ENCODE results near the gene KBTBD6. TPM values are rescaled to one million over a fixed set of nuclear protein-coding genes. Genes with fewer than 3 reads are reported as not detected.

KBTBD6 gene
- total and polyA plus RNA-seq, 10 of the 15 experiments (the other 5 are each of a cell fraction or from before 2014, with no cell fraction given) = 1.9 to 5.3 (median 3.8) TPM

DNA sequence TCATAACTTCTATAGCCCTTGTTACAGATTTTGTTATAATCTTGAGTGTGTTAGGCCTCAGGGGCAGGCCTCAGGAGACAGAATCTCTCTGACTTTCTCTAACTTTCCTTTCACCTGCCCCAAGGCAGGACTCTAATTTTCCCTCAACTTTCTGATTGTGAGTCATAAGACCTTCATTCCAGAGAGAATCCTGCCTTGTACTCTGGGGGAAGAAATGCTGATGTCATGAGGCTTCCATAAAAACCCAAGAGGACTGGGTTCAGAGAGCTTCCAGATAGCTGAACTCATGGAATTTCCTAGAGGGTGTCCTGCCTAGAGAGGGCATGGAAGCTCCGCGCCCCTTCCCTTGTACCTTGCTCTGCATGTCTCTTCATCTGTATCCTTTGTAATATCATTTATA is 5.3 kb upstream of the KBTBD6 start:
- Histone ChIP-seq H3K4me2 (ENCODE audit: control insufficient read depth, insufficient read depth) (no peak overlapping the region), H2AFZ (ENCODE audit: control insufficient read depth, low read depth, low read length) (no peak overlapping the region), H3K9me3 (replicated peaks; ENCODE audit: control insufficient read depth, insufficient read depth, low read length) (no peaks in the 10 kb centered on the region), H3K4me1 (ENCODE audit: control insufficient read depth, insufficient read depth, low read length) (peaks cover 6% of the 10 kb centered on the region; the same call in 1 of the 2 replicates), H3K4me3 (no peak overlapping the region), H3K27me3 (replicated peaks in 1 of 2; ENCODE audit: control insufficient read depth in 2 of 2, insufficient read depth in 2 of 2, low read length in 1 of 2) (no peaks in the 10 kb centered on the region), H3K27ac (ENCODE audit: control insufficient read depth, insufficient read depth) (no peak overlapping the region), H3K36me3 (ENCODE audit: control insufficient read depth in 2 of 2, insufficient read depth in 2 of 2, low read length in 1 of 2) (no peaks in the 10 kb centered on the region), H3K79me2 (ENCODE audit: control insufficient read depth, insufficient read depth, low read length) (peaks cover 5% of the 10 kb centered on the region), H4K20me1 (ENCODE audit: control insufficient read depth, insufficient read depth) (no peaks in the 10 kb centered on the region), H3K9ac (ENCODE audit: control insufficient read depth, insufficient read depth, low read length) (no peak overlapping the region)
- CTCF ChIA-PET = no interaction called here
- ATAC-seq (no peak), DNase-seq (ENCODE audit: low read depth, low spot score) (no peak), FAIRE-seq (no peak)
- WGBS (ENCODE audit: insufficient coverage, insufficient replicate concordance, low lambda C conversion rate, missing lambda C conversion rate) = 94% methylated on average over 2 of the region's 2 CpGs
- SMC1A ChIA-PET (ENCODE audit: uncharacterized antibody, unreplicated experiment) = no interaction called here
- TF ChIP-seq POLR2AphosphoS5 (IDR thresholded peaks at IDR 0.05; ENCODE audit: low read length) (no peak), BACH1 (IDR thresholded peaks at IDR 0.05; ENCODE audit: borderline replicate concordance) (no peak), TCF12 (IDR thresholded peaks at IDR 0.05; ENCODE audit: low read depth, low read length) (no peak), ZNF207 (IDR thresholded peaks at IDR 0.05; ENCODE audit: borderline replicate concordance) (no peak)
- TF ChIP-seq, protein P1, sequence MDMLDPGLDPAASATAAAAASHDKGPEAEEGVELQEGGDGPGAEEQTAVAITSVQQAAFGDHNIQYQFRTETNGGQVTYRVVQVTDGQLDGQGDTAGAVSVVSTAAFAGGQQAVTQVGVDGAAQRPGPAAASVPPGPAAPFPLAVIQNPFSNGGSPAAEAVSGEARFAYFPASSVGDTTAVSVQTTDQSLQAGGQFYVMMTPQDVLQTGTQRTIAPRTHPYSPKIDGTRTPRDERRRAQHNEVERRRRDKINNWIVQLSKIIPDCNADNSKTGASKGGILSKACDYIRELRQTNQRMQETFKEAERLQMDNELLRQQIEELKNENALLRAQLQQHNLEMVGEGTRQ (IDR thresholded peaks at IDR 0.05; ENCODE audit: borderline replicate concordance, low read depth, low read length) = no peak
- TF ChIP-seq, protein P2, sequence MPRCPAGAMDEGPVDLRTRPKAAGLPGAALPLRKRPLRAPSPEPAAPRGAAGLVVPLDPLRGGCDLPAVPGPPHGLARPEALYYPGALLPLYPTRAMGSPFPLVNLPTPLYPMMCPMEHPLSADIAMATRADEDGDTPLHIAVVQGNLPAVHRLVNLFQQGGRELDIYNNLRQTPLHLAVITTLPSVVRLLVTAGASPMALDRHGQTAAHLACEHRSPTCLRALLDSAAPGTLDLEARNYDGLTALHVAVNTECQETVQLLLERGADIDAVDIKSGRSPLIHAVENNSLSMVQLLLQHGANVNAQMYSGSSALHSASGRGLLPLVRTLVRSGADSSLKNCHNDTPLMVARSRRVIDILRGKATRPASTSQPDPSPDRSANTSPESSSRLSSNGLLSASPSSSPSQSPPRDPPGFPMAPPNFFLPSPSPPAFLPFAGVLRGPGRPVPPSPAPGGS (IDR thresholded peaks at IDR 0.05; ENCODE audit: borderline replicate concordance, insufficient read depth, low read depth, low read length, poor library complexity, severe bottlenecking) = no peak
- RAD21 ChIA-PET (ENCODE audit: unreplicated experiment) = no interaction called here
- in situ Hi-C loops (cut with MboI) (no loop called here), intact Hi-C loops (cut with micrococcal nuclease; ENCODE audit: unreplicated experiment) (loop anchor here (10.0 kb wide), 1 partner anchor 163 kb away; no protein-coding TSS in a partner anchor)
- POLR2A ChIA-PET = no interaction called here
- BruUV-seq (replicated peaks) = no TSS peak

All from GM12878 (cell line).